ENCODE data around the gene MOB4.

MOB4 gene

GRCh38 chr2:197499594-197500502, 16.0 kb upstream of the MOB4 start, which contains the start of the genes HSPD1 and HSPE1:
Gene HSPD1, minus strand, starts transcription at chr2:197499840. Its CDS starts 992 bp downstream, at chr2:197498848.
Gene HSPE1, plus strand, starts transcription at chr2:197500379. Its CDS starts 58 bp downstream, at chr2:197500437.
- H3K27ac Mint-ChIP-seq = peak within 1 kb of the TSS; percentile 97
- no peaks in the 10 kb centered on the region for H3K27me3 Mint-ChIP-seq
- no peaks in the 10 kb centered on the region for H3K9me3 Mint-ChIP-seq
- H3K4me1 Mint-ChIP-seq = peaks cover 23 to 45% of the 10 kb centered on the region in 2 donors
- DNase-seq = peak; percentile 100
- H3K4me3 Mint-ChIP-seq = peak within 1 kb of the TSS; percentile 90 to 96
- H3K36me3 Mint-ChIP-seq = peaks cover 34 to 58% of the 10 kb centered on the region in 2 donors
- peak; percentile 85 to 88 for ATAC-seq (replicated peaks)

DNA sequence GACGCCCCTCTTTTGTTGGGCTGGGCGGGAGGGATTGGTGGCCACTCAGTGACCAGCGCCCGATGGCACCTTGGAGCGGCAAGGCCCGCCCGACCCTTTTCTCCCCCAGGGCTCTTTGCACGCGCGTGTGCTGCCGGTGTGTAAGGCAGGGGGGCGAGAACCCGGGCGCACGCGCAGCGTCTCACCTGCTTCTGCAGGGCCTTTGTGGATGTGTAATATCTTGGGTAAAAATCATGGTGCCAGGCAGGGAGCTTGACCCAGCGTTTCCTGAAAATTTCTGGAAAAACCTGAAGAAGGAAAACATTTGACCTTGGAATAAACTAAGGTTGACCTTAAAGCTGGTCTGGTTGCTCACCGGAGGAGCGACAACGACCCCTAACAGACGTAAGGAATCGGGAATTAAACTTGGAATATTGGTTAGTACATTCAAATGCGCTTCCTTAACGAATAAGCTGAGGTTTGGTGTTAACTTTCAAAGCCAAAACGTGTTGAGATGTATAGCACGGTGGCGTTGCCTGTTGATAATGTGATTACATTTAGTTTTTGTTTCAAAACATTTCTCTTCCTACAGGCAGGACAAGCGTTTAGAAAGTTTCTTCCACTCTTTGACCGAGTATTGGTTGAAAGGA, 15.2 kb upstream of the MOB4 start:
- DNase-seq = no peak
- peaks cover 22 to 45% of the 10 kb centered on the region in 2 donors for H3K4me1 Mint-ChIP-seq

DNA sequence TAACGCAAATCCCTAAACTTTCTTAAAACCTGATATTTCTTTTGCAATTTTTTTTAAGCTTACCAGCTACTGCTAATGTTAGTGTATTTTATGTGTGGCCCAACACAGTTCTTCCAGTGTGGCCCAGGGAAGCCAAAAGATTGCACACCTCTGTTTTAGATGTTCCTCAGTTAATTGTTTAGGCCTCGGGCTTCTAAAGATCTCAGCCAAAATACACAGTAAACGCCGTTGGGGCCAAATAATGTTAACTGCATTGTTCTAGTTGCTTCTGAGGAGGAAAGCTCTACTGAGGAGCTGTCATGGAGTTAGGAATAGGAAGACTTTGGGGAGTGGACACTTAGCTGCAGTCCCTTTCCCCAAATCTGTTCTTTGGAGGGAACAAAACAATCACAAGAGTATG, 13.7 kb upstream of the MOB4 start:
- peaks cover 30 to 48% of the 10 kb centered on the region in 2 donors for H3K36me3 Mint-ChIP-seq
- peak overlapping the region; percentile 90 to 96 for H3K4me3 Mint-ChIP-seq
- H3K9me3 Mint-ChIP-seq = no peaks in the 10 kb centered on the region
- H3K4me1 Mint-ChIP-seq = peaks cover 17 to 35% of the 10 kb centered on the region in 2 donors
- ATAC-seq (replicated peaks) (no peak), DNase-seq (no peak)
- H3K27me3 Mint-ChIP-seq = no peaks in the 10 kb centered on the region
- H3K27ac Mint-ChIP-seq = peak overlapping the region; percentile 9

More for the DNA sequence above, 15.2 kb upstream of the MOB4 start:
- H3K36me3 Mint-ChIP-seq = peaks cover 32 to 55% of the 10 kb centered on the region in 2 donors
- H3K9me3 Mint-ChIP-seq = no peaks in the 10 kb centered on the region
- peak overlapping the region; percentile 90 to 96 for H3K4me3 Mint-ChIP-seq
- ATAC-seq (replicated peaks) = peak; percentile 13 to 21
- H3K27ac Mint-ChIP-seq = peak overlapping the region; percentile 97
- H3K27me3 Mint-ChIP-seq = no peaks in the 10 kb centered on the region

- peaks cover 30 to 50% of the 10 kb centered on the region in 2 donors for H3K36me3 Mint-ChIP-seq
- ATAC-seq (replicated peaks) = no peak
- no peaks in the 10 kb centered on the region for H3K9me3 Mint-ChIP-seq
- no peaks in the 10 kb centered on the region for H3K27me3 Mint-ChIP-seq
- peaks cover 16 to 30% of the 10 kb centered on the region in 2 donors for H3K4me1 Mint-ChIP-seq
- DNase-seq = no peak
- no peak overlapping the region for H3K27ac Mint-ChIP-seq
- H3K4me3 Mint-ChIP-seq = no peak overlapping the region
Observed at GRCh38 chr2:197502685-197503084, 13.2 kb upstream of the MOB4 start.

DNA sequence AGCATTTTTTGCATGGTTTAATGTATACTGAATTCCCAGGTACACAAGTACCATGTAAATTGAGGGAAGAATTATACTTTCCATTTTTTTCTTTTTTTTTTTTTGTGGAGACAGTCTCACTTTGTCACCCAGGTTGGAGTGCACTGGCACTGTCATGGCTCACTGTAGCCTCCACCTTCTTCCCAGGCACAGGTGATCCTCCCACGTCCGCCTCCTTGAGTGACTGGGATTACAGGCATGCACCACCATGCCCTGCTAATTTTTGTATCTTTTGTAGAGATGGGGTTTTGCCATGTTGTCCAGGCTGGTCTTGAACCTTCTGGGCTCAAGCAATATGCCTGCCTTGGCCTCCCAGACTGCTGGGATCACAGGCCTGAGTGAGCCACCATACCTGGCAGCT, 11.9 kb upstream of the MOB4 start:
- Mint-ChIP-seq H3K27me3 (no peaks in the 10 kb centered on the region), H3K9me3 (no peaks in the 10 kb centered on the region), H3K36me3 (peaks cover 28 to 50% of the 10 kb centered on the region in 2 donors), H3K4me3 (no peak overlapping the region), H3K4me1 (peaks cover 11 to 25% of the 10 kb centered on the region in 2 donors), H3K27ac (peak overlapping the region; percentile 14)
- no peak for ATAC-seq (replicated peaks)
- no peak for DNase-seq

DNA sequence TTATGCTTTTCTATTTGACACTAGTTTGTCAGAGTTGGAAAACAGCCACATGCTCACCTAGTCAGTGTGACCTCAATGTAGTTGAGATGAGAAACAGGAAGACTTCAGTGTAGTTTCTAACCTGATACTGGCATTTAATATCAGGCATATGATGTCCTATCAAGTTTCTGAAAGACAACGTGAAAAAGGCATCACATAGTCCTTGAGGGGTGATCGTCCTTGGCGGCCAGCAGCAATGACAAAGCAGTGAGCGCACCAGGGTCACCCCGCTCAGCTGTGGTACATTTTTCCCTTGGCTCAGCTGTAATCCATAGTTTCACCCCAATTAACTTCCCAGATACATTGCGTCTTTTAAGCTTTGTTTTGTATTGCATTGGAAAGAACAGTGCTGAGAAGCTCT, 11.4 kb upstream of the MOB4 start:
- DNase-seq (no peak), ATAC-seq (replicated peaks) (no peak)
- Mint-ChIP-seq H3K4me1 (peaks cover 11 to 25% of the 10 kb centered on the region in 2 donors), H3K27ac (no peak overlapping the region), H3K27me3 (no peaks in the 10 kb centered on the region), H3K36me3 (peaks cover 28 to 49% of the 10 kb centered on the region in 2 donors), H3K4me3 (no peak overlapping the region), H3K9me3 (no peaks in the 10 kb centered on the region)

GRCh38 chr2:197506658-197507057, 9.2 kb upstream of the MOB4 start:
- H3K4me1 Mint-ChIP-seq = peaks cover 7 to 16% of the 10 kb centered on the region in 2 donors
- DNase-seq = no peak
- H3K27me3 Mint-ChIP-seq = no peaks in the 10 kb centered on the region
- H3K36me3 Mint-ChIP-seq = peaks cover 22 to 39% of the 10 kb centered on the region in 2 donors
- H3K4me3 Mint-ChIP-seq = no peak overlapping the region
- no peak overlapping the region for H3K27ac Mint-ChIP-seq
- H3K9me3 Mint-ChIP-seq = no peaks in the 10 kb centered on the region
- ATAC-seq (replicated peaks) = no peak

DNA sequence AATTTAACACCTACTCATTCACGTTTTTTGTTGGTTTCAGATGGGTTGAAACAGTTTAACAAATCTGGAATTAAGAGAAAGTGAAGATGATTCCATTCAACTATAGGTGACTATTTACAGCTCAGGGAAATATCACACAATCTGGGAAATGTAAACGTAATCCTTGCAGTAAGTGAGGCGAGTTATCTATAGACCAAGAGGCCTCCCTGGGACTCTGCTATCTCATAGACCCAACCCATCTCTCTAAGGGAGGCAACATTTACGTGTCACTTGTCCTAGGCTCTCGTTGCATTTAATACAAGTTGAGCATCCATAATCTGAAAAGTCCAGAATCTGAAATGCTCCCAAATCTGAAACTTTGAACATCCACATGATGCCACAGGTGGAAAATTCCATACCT, 2.0 kb upstream of the MOB4 start:
- DNase-seq (no peak), ATAC-seq (replicated peaks) (no peak)
- peaks cover 12 to 13% of the 10 kb centered on the region in 2 donors for H3K4me1 Mint-ChIP-seq
- H3K27me3 Mint-ChIP-seq = no peaks in the 10 kb centered on the region
- no peaks in the 10 kb centered on the region for H3K9me3 Mint-ChIP-seq
- peaks cover 12 to 26% of the 10 kb centered on the region in 2 donors for H3K36me3 Mint-ChIP-seq
- no peak overlapping the region for H3K4me3 Mint-ChIP-seq
- no peak overlapping the region for H3K27ac Mint-ChIP-seq

GRCh38 chr2:197514754-197515153, 1.1 kb upstream of the MOB4 start:
- H3K4me3 Mint-ChIP-seq = peak overlapping the region; percentile 98 to 100
- peaks cover 12 to 24% of the 10 kb centered on the region in 2 donors for H3K36me3 Mint-ChIP-seq

GRCh38 chr2:197515315-197515738, 539 bp upstream of the MOB4 start:
- Mint-ChIP-seq H3K9me3 (no peaks in the 10 kb centered on the region), H3K27me3 (no peaks in the 10 kb centered on the region)

More at GRCh38 chr2:197514754-197515153, 1.1 kb upstream of the MOB4 start:
- no peak for ATAC-seq (replicated peaks)
- Mint-ChIP-seq H3K4me1 (peaks cover 12 to 13% of the 10 kb centered on the region in 2 donors), H3K27ac (peak overlapping the region; percentile 99), H3K27me3 (no peaks in the 10 kb centered on the region), H3K9me3 (no peaks in the 10 kb centered on the region)
- no peak for DNase-seq

GRCh38 chr2:197516393-197516761, 511 bp downstream of the MOB4 start:
- peaks cover 18 to 33% of the 10 kb centered on the region in 2 donors for H3K36me3 Mint-ChIP-seq
- ATAC-seq (replicated peaks) (peak; percentile 4 to 17), DNase-seq (peak; percentile 13)
- peak overlapping the region; percentile 99 for H3K27ac Mint-ChIP-seq
- no peaks in the 10 kb centered on the region for H3K27me3 Mint-ChIP-seq
- H3K9me3 Mint-ChIP-seq = peaks cover 5% of the 10 kb centered on the region in 2 donors
- H3K4me3 Mint-ChIP-seq = peak overlapping the region; percentile 98 to 100
- peaks cover 13 to 18% of the 10 kb centered on the region in 2 donors for H3K4me1 Mint-ChIP-seq

More at GRCh38 chr2:197515315-197515738, 539 bp upstream of the MOB4 start:
- Mint-ChIP-seq H3K4me3 (peak overlapping the region; percentile 98 to 100), H3K27ac (peak overlapping the region; percentile 99), H3K36me3 (peaks cover 14 to 27% of the 10 kb centered on the region in 2 donors), H3K4me1 (peaks cover 12 to 13% of the 10 kb centered on the region in 2 donors)
- no peak for DNase-seq
- ATAC-seq (replicated peaks) = peak; percentile 13 to 20

DNA sequence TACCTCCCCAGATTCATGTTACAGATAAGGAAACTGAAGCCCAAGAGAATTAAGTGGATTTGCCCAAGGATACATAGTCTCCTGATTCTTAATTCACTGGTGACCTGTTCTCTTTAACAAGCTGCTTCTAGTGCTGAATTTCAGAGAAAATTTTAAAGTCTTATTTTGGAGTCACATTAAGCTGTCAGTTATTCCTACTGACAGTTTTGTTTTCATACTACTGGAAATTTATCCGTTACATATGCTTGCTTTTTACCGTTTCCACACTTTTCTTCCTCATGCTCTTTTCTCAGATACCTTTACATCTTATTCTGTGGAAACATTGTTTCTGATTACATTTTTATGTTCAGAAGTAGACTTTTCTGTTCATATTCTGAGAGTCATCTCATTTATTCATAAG, 1.3 kb downstream of the MOB4 start:
- ATAC-seq (replicated peaks) (no peak), DNase-seq (no peak)
- Mint-ChIP-seq H3K9me3 (peaks cover 5% of the 10 kb centered on the region in 2 donors), H3K36me3 (peaks cover 15 to 32% of the 10 kb centered on the region in 2 donors), H3K4me1 (peaks cover 13 to 18% of the 10 kb centered on the region in 2 donors), H3K27me3 (no peaks in the 10 kb centered on the region), H3K4me3 (peak overlapping the region; percentile 98 to 100), H3K27ac (peak overlapping the region; percentile 99)

DNA sequence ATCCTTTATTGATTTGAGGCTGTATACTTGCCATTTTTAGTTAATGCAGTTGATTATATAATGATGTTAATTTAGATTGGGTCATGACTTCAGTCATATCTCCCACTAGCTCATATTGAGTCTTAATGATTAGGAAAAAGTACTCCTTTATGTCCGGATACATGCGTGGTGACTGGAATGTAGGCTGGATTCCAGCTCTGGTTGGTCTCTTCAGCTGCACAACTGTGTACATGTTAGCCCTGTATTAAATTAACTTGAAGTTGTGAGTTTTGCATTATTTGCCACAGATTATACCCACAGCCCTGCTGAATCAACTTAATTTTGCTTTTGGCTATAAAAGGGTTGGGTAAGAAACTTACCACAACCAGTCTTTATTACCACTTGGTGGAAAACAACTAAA, 22.5 kb downstream of the MOB4 start:
- DNase-seq (no peak), ATAC-seq (replicated peaks) (no peak)
- H3K36me3 Mint-ChIP-seq = peaks cover 40 to 54% of the 10 kb centered on the region in 2 donors
- no peaks in the 10 kb centered on the region for H3K9me3 Mint-ChIP-seq
- no peak overlapping the region for H3K4me3 Mint-ChIP-seq
- no peak overlapping the region for H3K27ac Mint-ChIP-seq
- H3K4me1 Mint-ChIP-seq = peaks cover 11 to 26% of the 10 kb centered on the region in 2 donors
- no peaks in the 10 kb centered on the region for H3K27me3 Mint-ChIP-seq

GRCh38 chr2:197539734-197540133, 23.9 kb downstream of the MOB4 start:
- H3K36me3 Mint-ChIP-seq = peaks cover 39 to 50% of the 10 kb centered on the region in 2 donors
- ATAC-seq (replicated peaks) (no peak), DNase-seq (no peak)
- no peaks in the 10 kb centered on the region for H3K27me3 Mint-ChIP-seq
- H3K9me3 Mint-ChIP-seq = no peaks in the 10 kb centered on the region
- H3K4me3 Mint-ChIP-seq = no peak overlapping the region
- H3K4me1 Mint-ChIP-seq = peaks cover 6 to 17% of the 10 kb centered on the region in 2 donors
- H3K27ac Mint-ChIP-seq = no peak overlapping the region

Measured in stimulated activated naive B cell treated with anti-CD40 and anti-IgM and Interleukin-4, amounts not matched to agents 10 μg/mL and 1 μg/mL and 100 μg/mL, for 72 hours (primary cell).